HG03571 (cell line): ENCODE data around the gene DEF6.
"Not testable (repeated sequence)": the region's sequence is repeated elsewhere in the genome, so short reads cannot be mapped to it uniquely, and the experiment has no call there.

ENCODE experiments used
- ATAC-seq: cut with Tn5 transposase; IDR thresholded peaks from one replicate; pipeline ENCODE4 v1.9.1; 2021; ENCODE audit not compliant: unreplicated experiment

Gene DEF6

DNA sequence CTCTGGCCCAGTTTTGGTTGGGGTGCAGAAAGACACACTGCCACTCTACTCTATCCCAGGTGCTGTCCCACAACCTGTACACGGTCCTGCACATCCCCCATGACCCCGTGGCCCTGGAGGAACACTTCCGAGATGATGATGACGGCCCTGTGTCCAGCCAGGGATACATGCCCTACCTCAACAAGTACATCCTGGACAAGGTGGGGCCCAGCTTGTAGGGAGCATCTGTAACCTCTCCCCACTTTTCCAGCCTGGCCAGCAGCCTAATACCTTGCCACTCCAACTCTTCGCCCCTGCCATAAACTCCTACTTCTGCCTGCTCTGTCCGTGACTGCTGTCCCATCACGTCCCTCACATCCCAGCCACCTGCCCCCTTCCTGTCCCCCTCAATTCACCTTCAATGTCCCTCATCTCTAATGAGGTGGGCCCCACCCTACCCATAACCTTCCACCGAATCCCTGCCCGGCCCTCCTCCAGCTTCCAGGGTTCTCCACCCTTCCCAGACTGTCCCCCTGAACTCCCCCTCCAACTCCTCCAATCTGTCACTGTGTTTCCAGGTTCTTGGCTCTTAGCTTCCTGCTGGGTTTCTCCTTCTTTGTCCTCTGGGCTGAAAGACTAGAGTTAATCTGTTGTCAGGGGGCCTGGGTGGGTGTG is 12.1 kb downstream of the DEF6 start:
- no peak for ATAC-seq

DNA sequence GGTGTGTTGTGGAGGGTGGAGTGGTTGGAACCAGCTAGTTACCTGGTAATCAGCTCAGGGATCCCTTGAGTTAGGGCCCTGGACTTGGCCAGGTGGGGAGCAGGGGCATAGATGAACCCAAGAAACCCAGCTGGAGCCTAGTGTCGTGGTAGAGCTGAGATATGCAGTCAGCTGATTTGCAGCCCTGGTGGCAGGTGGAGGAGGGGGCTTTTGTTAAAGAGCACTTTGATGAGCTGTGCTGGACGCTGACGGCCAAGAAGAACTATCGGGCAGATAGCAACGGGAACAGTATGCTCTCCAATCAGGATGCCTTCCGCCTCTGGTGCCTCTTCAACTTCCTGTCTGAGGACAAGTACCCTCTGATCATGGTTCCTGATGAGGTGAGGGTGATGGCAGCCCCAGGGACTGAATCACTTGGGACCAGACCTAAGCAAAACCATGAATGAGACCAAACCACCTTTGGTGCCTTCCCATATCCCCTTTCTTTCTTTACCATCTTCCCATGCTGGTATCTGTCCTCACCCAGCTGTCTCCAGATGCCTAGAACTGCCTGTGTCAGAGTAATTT is 12.7 kb downstream of the DEF6 start:
- ATAC-seq, result no peak

DNA sequence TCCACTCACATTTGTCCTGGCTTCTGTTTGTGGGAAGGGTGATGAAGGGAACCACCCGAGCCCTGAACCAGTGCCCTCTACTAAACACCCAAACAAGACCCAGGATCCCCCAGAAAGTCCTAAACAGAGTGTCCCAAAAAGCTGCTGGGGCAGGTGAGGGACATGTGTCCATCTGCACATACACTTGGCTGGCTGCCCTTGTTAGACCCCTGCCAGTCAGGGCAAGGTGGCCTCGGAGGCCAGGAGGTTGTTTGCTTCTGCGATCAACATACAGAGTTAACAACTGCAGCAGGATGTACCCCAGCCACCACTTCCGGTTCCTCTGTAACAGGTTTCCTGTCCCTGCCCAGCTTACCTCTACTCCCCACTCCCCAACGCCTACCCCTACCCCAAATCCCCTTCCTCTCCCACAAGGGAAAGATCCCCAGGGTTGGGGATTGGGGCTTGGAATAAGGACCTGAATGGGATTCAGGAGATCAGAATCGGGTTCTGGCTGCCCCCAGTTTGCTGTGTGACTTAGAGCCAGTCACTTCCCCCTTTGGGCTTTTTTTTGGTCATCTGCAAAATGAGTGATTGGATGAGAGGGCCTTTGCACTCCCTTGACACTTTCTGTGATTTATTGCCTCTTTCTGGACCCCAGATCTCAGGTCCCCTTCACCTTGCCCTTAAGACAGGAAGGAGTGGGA is 13.9 kb downstream of the DEF6 start:
- no peak for ATAC-seq

DNA sequence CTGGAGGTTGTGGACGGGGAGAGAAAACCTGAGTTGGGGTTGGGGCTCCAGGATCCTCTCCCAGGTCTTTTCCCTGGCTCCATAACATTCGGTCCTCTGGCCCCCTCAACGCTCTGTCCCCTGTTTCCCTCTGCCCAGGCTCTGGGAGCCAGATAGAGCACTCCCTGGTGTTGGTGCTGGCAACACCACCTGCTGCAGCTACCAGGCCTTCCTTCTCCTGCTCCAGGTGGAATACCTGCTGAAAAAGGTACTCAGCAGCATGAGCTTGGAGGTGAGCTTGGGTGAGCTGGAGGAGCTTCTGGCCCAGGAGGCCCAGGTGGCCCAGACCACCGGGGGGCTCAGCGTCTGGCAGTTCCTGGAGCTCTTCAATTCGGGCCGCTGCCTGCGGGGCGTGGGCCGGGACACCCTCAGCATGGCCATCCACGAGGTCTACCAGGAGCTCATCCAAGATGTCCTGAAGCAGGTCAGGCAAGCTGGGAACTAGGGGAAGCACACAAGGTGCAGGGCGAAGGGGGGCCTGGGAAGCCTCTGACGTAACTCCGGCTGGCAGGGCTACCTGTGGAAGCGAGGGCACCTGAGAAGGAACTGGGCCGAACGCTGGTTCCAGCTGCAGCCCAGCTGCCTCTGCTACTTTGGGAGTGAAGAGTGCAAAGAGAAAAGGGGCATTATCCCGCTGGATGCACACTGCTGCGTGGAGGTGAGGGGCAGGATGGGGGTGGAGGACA is 14.6 kb downstream of the DEF6 start:
- ATAC-seq, result no peak

DNA sequence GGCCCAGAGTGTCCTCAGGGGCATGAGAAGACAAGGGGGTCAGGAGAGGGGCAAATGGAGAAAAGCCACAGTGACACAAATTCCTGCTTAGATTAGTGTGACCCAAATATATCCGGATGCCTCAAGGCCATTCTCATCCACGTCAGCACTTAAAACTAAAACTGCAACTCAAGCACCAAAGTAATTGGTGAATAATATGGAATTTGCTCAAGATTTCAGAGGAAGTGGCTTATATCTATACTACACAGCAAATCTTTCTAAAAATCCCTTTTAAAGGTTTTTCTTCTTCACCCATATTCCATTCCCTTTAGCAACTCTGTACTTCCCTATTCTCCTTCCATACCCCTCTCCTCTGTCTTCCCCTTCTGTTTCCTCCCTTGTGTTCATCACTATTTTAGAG is 15.2 kb downstream of the DEF6 start:
- no peak for ATAC-seq

DNA sequence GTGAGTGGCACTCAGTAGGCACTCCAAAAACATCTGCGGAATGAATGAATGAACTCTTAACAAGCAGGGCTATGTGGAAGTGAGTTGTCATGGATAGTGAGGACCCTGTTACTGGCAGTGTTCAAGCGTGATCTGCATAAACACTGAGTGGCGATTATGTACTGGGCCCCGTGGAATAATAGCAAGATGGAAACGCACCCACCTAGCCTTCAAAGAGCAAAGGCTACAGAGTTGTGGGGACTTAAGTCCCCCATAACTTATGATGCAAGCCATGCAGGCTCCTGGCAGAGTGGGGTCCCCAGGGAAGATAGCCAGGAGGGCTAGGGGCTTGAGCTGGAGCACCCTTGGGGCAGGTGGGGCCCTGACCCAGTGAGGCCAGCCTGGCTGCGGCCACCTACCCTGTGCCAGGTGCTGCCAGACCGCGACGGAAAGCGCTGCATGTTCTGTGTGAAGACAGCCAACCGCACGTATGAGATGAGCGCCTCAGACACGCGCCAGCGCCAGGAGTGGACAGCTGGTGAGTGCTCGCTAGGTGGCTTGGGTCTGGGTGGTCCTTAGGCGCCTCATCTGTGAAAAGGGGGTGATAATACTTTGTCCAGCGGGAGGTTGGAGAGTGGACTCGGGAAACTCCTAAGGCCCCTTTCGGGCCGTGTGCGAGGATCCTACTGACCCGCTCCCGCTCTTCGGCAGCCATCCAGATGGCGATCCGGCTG is 20.0 kb downstream of the DEF6 start:
- ATAC-seq, result no peak

DNA sequence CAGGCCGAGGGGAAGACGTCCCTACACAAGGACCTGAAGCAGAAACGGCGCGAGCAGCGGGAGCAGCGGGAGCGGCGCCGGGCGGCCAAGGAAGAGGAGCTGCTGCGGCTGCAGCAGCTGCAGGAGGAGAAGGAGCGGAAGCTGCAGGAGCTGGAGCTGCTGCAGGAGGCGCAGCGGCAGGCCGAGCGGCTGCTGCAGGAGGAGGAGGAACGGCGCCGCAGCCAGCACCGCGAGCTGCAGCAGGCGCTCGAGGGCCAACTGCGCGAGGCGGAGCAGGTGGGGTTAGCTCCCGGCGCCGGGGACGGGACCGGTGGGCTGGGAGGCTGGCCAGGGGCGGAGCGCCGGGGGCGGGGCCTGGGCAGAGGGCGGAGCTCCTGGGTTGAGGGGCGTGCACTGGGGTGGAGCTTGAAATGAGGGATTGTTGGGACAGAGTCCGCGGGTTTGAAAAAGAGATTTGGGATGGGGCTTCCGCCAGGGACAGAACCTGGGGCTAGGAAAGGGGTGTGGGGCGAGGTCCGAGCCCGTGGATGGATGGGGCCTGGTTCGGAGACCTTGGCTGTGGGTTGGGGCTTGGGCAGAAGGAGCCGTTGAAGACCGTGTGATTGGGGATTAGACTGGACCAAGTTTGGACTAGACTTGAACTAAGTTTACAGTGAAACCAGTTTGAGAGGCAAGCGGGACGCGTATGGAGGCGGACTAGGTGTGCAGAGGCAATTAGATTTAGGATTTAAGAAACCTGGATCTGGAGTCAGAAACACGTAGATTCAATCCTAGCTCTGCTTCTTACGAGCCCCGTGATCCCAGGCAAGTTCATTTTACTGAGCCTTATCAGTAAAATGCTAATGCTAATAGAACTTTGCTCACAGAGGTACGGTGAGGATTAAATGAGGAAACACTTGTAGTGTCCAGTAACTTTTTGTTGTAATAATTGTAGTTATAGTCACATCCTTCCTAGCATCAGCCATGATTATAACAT is 20.9 kb downstream of the DEF6 start:
- ATAC-seq, result no peak

DNA sequence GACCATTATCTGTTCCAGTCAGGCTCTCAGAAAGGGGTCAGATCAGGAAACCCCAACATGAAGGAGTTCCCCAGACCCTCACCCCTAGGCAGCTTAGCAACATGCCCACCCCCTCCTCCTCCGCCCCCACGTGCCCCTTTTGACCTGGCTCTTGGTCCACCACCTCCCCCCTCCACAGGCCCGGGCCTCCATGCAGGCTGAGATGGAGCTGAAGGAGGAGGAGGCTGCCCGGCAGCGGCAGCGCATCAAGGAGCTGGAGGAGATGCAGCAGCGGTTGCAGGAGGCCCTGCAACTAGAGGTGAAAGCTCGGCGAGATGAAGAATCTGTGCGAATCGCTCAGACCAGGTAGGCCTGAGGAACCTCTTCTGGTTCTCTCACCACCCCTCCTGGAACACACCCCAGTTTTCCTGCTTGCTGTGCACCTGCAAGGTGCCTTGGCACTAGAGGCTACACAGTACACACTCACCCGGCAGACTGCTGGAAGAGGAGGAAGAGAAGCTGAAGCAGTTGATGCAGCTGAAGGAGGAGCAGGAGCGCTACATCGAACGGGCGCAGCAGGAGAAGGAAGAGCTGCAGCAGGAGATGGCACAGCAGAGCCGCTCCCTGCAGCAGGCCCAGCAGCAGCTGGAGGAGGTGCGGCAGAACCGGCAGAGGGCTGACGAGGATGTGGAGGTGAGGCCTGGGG is 21.9 kb downstream of the DEF6 start:
- ATAC-seq, result no peak

DNA sequence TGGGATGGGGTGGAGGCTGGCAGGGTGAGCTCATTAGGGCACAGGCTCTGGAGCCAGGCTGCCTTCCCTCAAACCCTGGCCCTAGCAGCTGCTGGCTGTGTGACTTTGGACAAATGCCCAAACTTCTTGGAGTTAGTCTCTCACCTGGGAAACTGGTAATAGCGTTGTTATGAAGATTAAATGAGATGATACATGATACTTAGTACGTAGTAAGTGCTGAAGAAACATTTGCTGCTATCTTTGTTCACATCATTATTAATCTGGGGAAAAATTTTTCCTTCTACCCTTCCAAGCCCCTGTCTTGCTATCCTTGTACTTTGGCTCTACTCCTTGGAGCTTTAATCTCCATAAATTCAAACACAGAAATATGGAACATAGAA is 22.4 kb downstream of the DEF6 start:
- ATAC-seq, result no peak

DNA sequence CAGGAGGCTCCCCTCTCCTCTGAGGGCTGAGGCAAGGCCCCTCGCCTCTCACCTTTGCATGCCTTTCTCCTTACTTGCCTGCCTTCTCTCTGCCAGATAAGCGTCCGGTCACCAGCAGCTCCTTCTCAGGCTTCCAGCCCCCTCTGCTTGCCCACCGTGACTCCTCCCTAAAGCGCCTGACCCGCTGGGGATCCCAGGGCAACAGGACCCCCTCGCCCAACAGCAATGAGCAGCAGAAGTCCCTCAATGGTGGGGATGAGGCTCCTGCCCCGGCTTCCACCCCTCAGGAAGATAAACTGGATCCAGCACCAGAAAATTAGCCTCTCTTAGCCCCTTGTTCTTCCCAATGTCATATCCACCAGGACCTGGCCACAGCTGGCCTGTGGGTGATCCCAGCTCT is 23.5 kb downstream of the DEF6 start:
- ATAC-seq, result no peak

DNA sequence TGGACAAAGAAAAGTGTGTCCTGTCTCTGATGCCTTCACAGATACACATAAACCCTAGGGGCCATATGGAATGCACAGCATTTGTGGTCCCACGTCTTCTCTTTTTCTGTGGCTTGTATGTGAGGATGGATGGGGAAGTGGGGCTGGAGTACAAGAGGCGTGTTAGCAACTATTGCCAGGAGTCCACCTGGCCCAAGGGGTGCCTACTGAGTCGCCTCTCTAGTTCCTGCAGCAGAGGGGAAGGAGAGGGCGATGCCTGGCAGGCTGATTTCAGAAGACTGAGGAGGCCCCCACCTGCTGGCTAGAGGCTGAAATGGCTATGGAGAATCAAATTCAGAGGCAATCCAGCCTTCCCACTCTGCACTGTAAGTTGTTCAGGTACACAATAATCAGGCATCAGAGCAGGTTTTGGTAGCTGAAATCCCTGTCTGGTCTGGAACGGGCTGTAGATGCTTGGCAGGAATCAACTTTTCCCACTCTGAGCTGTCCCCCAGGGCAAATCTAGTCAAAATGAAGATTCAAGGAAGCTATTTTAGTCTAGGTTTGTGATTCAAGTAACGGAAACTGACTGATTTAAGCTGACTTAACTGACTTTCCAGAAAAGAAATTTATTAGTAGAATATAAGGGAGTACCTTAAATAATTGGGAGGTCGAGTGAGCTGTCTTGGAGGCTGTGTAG is 29.9 kb downstream of the DEF6 start:
- no peak for ATAC-seq

DNA sequence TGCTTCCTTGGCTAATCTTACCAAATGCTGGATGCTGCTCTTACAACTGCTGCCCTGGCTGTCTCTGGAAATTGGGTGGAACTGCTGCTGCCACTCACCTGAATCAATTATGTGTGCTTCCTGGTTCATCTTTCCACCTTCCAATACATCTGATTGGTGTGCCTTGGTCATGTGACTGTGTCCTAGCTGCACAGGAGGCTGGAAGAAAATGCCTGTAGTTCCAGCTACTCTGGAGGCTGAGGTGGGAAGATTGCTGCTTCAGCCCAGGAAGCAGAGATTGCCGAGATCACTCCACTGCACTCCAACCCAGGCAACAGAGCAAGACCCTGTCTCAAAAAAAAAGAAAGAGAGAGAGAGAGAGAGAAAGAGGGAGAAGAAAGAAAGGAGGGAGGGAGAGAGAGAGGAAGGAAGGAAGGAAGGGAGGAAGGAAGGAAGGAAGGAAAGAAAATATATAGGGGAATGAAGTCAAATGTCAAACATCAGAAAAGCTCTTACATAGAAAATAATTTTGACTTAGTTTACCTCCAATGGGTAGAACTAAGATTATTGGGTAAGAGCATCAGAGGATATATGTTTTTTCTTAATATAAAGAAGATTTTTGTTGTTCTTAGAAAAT is 30.6 kb downstream of the DEF6 start:
- no peak for ATAC-seq

DNA sequence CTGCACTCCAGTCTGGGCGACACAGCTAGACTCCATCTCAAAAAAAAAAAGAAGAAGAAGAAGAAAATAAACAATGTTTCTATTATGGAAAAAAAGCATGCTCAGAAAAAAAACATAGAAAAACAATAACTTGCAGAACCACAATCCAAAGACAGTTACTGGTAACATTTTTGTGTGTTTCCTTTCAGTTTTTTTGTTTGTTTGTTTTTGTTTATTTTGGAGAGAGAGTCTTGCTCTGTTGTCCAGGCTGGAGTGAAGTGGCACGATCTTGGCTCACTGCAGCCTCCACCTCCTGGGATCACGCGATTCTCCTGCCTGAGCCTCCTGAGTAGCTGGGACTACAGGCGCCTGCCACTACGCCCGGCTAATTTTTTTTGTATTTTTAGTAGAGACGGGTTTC is 31.3 kb downstream of the DEF6 start:
- not testable (repeated sequence) for ATAC-seq

DNA sequence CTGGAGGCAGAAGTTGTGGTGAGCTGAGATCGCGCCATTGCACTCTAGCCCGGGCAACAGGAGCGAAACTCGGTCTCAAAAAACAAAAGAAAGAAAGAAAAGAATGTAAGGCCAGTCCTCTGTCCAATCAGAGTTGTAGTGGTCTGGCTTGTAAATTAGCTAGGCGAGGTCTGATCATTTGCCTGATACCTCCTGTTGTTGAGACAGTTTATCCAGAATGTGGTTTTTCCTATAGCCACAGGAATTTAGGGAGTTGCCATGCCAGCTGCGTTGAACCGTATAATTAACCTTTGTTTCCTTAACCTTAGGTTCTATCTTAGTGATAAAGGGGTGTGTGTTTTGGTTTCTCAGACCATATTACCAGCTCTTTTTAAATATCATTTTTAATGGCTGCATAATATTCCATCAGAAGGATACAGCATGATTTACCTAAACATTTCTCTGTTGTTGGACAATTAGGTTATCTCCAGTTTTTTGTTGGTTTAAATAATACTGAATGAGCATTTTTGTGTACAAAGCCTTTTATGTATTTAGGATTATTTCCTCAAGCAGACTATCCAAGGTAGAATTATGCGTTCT is 33.0 kb downstream of the DEF6 start:
- no peak for ATAC-seq

DNA sequence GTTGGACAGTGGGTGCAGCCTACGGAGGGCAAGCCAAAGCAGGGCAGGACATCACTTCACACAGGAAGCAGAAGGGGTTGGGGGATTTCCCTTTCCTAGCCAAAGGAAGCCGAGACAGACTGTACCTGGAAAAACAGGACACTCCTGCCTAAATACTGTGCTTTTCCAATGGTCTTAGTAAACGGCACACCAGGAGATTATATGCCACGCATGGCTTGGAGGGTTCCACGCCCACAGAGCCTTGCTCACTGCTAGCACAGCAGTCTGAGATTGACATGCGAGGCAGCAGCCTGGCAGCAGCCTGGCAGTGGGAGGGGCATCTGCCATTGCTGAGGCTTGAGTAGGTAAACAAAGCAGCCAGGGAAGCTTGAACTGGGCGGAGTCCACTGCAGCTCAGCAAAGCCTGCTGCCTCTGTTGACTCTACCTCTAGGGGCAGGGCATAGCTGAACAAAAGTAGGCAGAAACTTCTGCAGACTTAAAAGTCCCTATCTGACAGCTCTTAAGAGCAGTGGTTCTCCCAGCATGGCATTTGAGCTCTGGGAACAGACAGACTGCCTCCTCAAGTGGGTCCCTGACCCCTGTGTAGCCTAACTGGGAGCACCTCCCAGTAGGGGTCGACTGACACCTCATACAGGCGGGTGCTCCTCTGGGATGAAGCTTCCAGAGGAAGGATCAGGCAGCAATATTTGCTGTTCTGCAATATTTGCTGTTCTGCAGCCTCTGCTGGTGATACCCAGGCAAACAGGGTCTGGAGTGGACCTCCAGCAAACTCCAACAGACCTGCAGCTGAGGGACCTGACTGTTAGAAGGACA is 34.7 kb downstream of the DEF6 start:
- not testable (repeated sequence) for ATAC-seq

DNA sequence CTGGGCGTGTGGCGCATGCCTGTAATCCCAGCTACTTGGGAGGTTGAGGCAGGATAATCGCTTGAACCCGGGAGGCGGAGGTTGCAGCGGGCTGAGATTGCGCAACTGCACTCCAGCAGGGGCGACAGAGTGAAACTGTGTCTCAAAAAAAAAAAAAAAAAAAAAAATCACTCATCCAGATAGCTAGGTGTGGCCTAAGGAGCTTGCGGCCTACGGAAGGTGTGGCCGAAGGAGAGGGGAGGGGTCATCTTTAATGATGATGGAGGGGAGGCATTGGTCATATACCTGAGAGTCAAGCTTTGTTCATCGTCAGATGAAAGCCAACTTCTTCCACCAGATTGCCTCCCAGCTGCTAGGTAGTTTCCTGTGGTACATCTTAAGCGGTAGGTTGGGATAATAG is 43.9 kb downstream of the DEF6 start:
- no peak for ATAC-seq
